Measurements from ENCODE around the gene UBR4. TPM values are rescaled to one million over a fixed set of nuclear protein-coding genes. Genes with fewer than 3 reads are reported as not detected.

The UBR4 gene
- total RNA-seq, 1 experiment from 2014 or later, result 107 TPM

DNA sequence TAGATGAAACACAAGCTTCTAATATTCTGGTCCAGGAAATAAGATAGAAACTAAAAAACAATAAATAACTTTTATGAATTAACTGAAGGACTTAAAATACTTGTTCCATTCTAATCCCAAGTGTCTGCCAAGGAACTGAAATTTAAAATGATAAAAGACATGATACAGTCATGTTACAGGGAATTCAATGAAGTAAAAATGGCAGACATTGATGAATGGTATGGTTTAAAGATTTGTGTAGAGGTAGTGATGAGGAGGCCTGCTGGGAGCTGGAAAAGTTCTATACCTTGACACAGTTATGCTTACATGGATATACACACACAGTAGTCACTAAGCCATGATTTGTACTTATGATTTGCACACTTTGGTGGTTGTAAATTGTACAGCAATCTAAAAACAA is 2.1 kb upstream of the UBR4 start:
- Histone ChIP-seq H3K27ac (ENCODE audit: low read depth, low read length) (no peak overlapping the region), H3K9me2 (ENCODE audit: insufficient read depth) (no peaks in the 10 kb centered on the region), H4K20me1 (ENCODE audit: insufficient read depth) (no peaks in the 10 kb centered on the region; the same call in 1 of the 2 replicates), H3K9me3 (ENCODE audit: control insufficient read depth in 1 of 2, insufficient read depth in 1 of 2, low read depth in 1 of 2, low read length in 2 of 2) (no peaks in the 10 kb centered on the region), H3K9ac (ENCODE audit: low read length) (no peak overlapping the region), H3K79me2 (ENCODE audit: insufficient read depth, low read length) (peaks cover 96% of the 10 kb centered on the region), H3K27me3 (ENCODE audit: insufficient read depth, low read length) (no peaks in the 10 kb centered on the region), H3K36me3 (ENCODE audit: control insufficient read depth in 1 of 2, insufficient read depth in 2 of 2, low read length in 2 of 2) (peaks cover 12 to 19% of the 10 kb centered on the region in 2 experiments; a peak in 3 of 4 replicates), H3K4me1 (ENCODE audit: control insufficient read depth in 1 of 2, insufficient read depth in 2 of 2, low read length in 2 of 2) (peaks cover 10 to 33% of the 10 kb centered on the region in 2 experiments), H2AFZ (ENCODE audit: low read depth, low read length, poor library complexity, severe bottlenecking) (no peak overlapping the region), H3K4me3 (replicated peaks in 1 of 2; ENCODE audit: low read depth in 1 of 2, low read length in 2 of 2) (no peak overlapping the region; a peak in 1 of 4 replicates), H3K4me2 (ENCODE audit: low read length) (peak overlapping the region; percentile 99; the same call in 1 of the 2 replicates)
- ATAC-seq, result no peak
- intact Hi-C loops (cut with micrococcal nuclease), result no loop called here
- RAD21 ChIA-PET (ENCODE audit: low non-redundant PET in 1 of 2, low total read pairs in 2 of 2, uncharacterized antibody in 2 of 2, unreplicated experiment in 2 of 2), result no interaction called here
- DNase-seq (ENCODE audit: low read depth, low spot score), result no peak
- CTCF ChIA-PET, result no interaction called here
- TF ChIP-seq CBX3 (IDR thresholded peaks at IDR 0.05; ENCODE audit: low read depth) (no peak), SIN3A (IDR thresholded peaks at IDR 0.05; ENCODE audit: low read depth) (no peak), ZBTB33 (IDR thresholded peaks at IDR 0.05; ENCODE audit: extremely low read depth, insufficient replicate concordance, low read length) (no peak), EGR1 (IDR thresholded peaks at IDR 0.05; ENCODE audit: low read depth) (no peak), YY1 (IDR thresholded peaks at IDR 0.05; ENCODE audit: extremely low read depth, insufficient replicate concordance, low read depth, low read length) (no peak), TCF7L2 (IDR thresholded peaks at IDR 0.05; ENCODE audit: borderline replicate concordance, extremely low read depth, insufficient read depth, insufficient read length) (no peak), ELF1 (IDR thresholded peaks at IDR 0.05; ENCODE audit: borderline replicate concordance, low read depth) (no peak)
- POLR2A ChIA-PET, result interaction anchor here (1.3 kb wide), 1 partner anchor 39 kb away, joined by 3 read pairs; the partner anchor contains the start of genes EMC1 and MRTO4
- BruUV-seq (replicated peaks), result no TSS peak

Data from HCT116 (cell line).